Parathyroid adenoma (tissue), 2 donors: Measurements from ENCODE around the gene ADAMTS3.

ENCODE experiments used
- H2AFZ ChIP-seq: fragments of 300-600 bp; sonication (generic); one replicate; pipeline ENCODE4 v1.7.0; 2017; ENCODE audit warnings: antibody characterized with exemption, mild to moderate bottlenecking
- H3K27ac ChIP-seq: fragments of 300-600 bp; sonication (generic); one replicate; pipeline ENCODE4 v1.7.0; 2017
- H3K27me3 ChIP-seq: fragments of 300-600 bp; sonication (generic); one replicate; pipeline ENCODE4 v1.7.0; 2017; ENCODE audit warnings: low read length; ENCODE audit not compliant: control insufficient read depth, insufficient read depth
- H3K36me3 ChIP-seq: fragments of 300-600 bp; sonication (generic); one replicate; pipeline ENCODE4 v1.7.0; 2017; ENCODE audit warnings: low read length; ENCODE audit not compliant: control insufficient read depth, insufficient read depth
- H3K4me1 ChIP-seq: fragments of 300-600 bp; sonication (generic); one replicate; pipeline ENCODE4 v1.7.0; 2017; ENCODE audit warnings: control low read depth
- H3K4me2 ChIP-seq: fragments of 300-600 bp; sonication (generic); one replicate; pipeline ENCODE4 v1.7.0; 2017; ENCODE audit warnings: low read length
- H3K4me3 ChIP-seq: fragments of 300-600 bp; sonication (generic); one replicate; pipeline ENCODE4 v1.7.0; 2017; ENCODE audit warnings: low read depth, low read length
- H3K79me2 ChIP-seq: fragments of 300-600 bp; sonication (generic); one replicate; pipeline ENCODE4 v1.7.0; 2017; ENCODE audit warnings: control low read depth
- H3K9ac ChIP-seq: fragments of 300-600 bp; sonication (generic); one replicate; pipeline ENCODE4 v1.7.0; 2017; ENCODE audit warnings: mild to moderate bottlenecking
- H3K9me3 ChIP-seq: fragments of 300-600 bp; sonication (generic); one replicate; pipeline ENCODE4 v1.7.0; 2017; ENCODE audit warnings: low read length; ENCODE audit not compliant: control insufficient read depth
- TF ChIP-seq, protein P1 (sequence below): fragments of 300-600 bp; sonication (generic); IDR thresholded peaks from one replicate; pipeline ENCODE4 v1.7.0; 2017; ENCODE audit warnings: antibody characterized with exemption, mild to moderate bottlenecking
- donor health status: primary hyperparathyroidism.

ADAMTS3 gene

DNA sequence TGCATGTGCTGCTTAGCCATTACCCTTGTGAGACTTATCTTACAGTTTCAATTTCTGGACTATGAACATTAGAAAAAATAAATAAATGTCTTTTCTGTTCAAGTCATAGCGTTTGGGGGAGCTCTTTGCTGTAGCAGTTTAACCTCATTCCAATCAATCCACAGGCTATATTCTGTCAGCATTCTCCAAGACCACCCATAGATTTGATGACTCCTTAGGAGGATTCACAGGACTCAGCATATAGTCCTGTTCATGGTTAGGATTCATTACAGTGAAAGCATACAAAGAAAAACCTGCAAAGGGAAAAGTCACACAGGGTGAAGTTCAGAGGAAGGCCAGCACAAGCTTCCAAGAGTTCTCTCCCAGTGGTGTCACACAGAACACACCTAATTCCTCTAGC is 180.5 kb downstream of the ADAMTS3 start:
- TF ChIP-seq, protein P1, sequence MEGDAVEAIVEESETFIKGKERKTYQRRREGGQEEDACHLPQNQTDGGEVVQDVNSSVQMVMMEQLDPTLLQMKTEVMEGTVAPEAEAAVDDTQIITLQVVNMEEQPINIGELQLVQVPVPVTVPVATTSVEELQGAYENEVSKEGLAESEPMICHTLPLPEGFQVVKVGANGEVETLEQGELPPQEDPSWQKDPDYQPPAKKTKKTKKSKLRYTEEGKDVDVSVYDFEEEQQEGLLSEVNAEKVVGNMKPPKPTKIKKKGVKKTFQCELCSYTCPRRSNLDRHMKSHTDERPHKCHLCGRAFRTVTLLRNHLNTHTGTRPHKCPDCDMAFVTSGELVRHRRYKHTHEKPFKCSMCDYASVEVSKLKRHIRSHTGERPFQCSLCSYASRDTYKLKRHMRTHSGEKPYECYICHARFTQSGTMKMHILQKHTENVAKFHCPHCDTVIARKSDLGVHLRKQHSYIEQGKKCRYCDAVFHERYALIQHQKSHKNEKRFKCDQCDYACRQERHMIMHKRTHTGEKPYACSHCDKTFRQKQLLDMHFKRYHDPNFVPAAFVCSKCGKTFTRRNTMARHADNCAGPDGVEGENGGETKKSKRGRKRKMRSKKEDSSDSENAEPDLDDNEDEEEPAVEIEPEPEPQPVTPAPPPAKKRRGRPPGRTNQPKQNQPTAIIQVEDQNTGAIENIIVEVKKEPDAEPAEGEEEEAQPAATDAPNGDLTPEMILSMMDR = no peak
- Histone ChIP-seq H3K9me3 (no peaks in the 10 kb centered on the region), H3K4me3 (no peak overlapping the region), H3K36me3 (no peaks in the 10 kb centered on the region), H3K27ac (no peak overlapping the region), H3K79me2 (no peaks in the 10 kb centered on the region), H2AFZ (no peak overlapping the region), H3K9ac (no peak overlapping the region), H3K4me1 (peaks cover 4% of the 10 kb centered on the region), H3K4me2 (no peak overlapping the region), H3K27me3 (no peaks in the 10 kb centered on the region)

DNA sequence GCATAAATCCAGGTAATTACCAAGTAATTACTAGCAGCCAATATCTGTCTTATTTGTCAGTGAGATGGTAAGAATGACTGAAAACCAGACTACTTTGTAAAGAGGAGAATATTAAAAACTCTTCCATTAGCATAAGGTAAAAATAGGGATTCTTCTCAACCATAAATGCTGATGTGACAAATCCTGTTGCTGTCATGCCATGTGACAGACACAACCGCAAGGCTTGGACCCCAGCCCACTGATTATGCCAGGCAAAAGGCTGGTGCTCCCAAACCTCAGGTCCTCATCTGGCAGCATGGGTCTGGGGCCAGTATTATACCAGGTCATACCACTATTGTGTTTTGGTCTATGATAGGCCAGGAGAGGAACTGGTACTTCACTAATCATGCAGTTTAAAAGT is 181.1 kb downstream of the ADAMTS3 start:
- Histone ChIP-seq H3K79me2 (no peaks in the 10 kb centered on the region), H3K4me1 (peaks cover 4% of the 10 kb centered on the region), H3K9ac (no peak overlapping the region), H3K4me3 (no peak overlapping the region), H3K9me3 (no peaks in the 10 kb centered on the region), H3K27ac (no peak overlapping the region), H3K27me3 (no peaks in the 10 kb centered on the region), H3K4me2 (no peak overlapping the region), H3K36me3 (no peaks in the 10 kb centered on the region), H2AFZ (no peak overlapping the region)
- TF ChIP-seq, protein P1 = no peak

DNA sequence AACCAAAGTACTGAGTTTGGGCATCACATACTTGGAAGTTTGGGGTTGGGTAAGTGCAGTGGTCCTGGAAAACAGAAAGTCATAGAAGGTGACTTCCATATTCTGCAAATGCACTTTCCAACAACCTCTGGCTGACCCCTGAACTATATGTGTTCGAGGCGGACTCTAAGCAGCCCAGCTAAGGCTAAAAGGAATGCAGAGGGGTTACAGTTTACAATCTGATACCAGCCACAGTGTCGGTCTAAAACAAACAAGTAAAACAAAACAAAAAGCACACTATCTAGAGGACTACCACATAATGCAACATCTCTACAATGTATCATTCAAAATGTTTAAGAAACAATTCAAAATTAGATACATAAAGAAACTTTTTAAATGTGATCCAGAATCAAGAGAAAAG is 185.6 kb downstream of the ADAMTS3 start:
- no peaks in the 10 kb centered on the region for H3K27me3 ChIP-seq

DNA sequence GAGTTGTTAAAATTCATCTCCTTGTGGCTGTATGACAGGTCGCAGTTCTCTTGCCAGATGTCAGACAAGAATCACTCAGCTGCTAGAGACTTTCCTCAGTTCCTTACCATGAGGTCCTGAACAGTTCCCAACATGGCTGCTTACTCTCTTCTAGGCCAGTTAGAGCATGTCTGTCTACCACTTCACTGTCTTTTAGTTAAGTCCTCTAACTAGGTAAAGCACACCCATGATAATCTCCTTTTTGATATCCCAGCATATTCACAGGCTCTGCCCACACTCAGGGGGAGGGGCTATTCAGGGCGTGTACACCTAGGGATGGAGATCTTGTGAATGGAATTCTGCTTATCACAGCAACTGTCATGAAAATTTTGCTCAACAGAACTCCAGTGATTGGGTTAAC is 190.1 kb downstream of the ADAMTS3 start:
- Histone ChIP-seq H3K27me3 (no peaks in the 10 kb centered on the region), H3K4me1 (no peaks in the 10 kb centered on the region), H3K79me2 (no peaks in the 10 kb centered on the region), H2AFZ (no peak overlapping the region), H3K36me3 (no peaks in the 10 kb centered on the region), H3K27ac (no peak overlapping the region), H3K9ac (no peak overlapping the region), H3K4me3 (no peak overlapping the region), H3K4me2 (no peak overlapping the region), H3K9me3 (no peaks in the 10 kb centered on the region)
- TF ChIP-seq, protein P1 = no peak

More for the DNA sequence above, 185.6 kb downstream of the ADAMTS3 start:
- Histone ChIP-seq H3K9me3 (no peaks in the 10 kb centered on the region), H3K4me1 (peaks cover 4% of the 10 kb centered on the region), H3K36me3 (no peaks in the 10 kb centered on the region), H3K4me3 (no peak overlapping the region), H3K79me2 (no peaks in the 10 kb centered on the region), H2AFZ (no peak overlapping the region), H3K9ac (no peak overlapping the region), H3K4me2 (no peak overlapping the region), H3K27ac (no peak overlapping the region)
- TF ChIP-seq, protein P1 = no peak

DNA sequence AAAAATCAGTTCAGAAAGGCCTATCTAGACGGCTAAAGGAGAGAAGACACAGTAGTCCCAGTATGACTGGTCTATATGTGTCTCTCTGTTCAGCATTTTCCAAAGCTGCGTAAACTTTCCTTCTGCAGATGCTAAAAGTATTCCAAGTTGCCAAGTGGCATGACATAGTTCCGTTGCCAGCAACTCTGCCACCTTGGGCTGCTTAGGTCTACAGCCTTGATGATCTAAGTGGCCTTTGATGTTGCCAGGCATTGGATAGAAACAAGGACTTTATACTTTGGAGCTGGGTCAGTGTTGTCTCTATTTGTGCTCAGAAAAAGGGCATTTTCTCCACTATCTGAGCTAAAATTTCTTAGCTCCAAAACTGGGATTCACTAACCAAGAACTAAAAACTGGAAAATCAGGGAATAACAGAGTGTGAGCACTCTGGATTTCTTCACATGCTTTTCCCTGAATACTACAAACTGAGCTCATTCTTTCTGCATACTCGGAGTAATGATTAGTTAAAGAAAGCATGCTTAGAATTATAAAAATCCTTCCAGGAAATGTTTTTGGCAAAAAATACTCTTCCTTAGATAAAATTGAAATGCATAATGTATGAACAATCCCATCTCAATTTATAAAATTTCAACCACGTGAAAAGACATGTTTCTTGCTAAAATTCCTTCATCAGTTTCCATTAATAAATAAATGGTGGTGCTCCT is 191.4 kb downstream of the ADAMTS3 start:
- Histone ChIP-seq H3K9ac (no peak overlapping the region), H3K27ac (no peak overlapping the region), H3K9me3 (no peaks in the 10 kb centered on the region), H3K4me1 (no peaks in the 10 kb centered on the region), H3K4me3 (no peak overlapping the region), H3K79me2 (no peaks in the 10 kb centered on the region), H3K36me3 (no peaks in the 10 kb centered on the region), H2AFZ (no peak overlapping the region), H3K27me3 (no peaks in the 10 kb centered on the region), H3K4me2 (no peak overlapping the region)
- TF ChIP-seq, protein P1 = no peak
